Liver (tissue), 9 donors: ENCODE data around the gene CAMSAP1. TPM values are rescaled to one million over a fixed set of nuclear protein-coding genes. Genes with fewer than 3 reads are reported as not detected.
"Not testable (repeated sequence)": the region's sequence is repeated elsewhere in the genome, so short reads cannot be mapped to it uniquely, and the experiment has no call there.

Experiments
- DNase-seq: peaks from one replicate; pipeline ENCODE4 v3.0.0-alpha.2; 2017; ENCODE audit warnings: low spot score
- H3K27ac ChIP-seq, 2 donors: one replicate each; pipeline ENCODE4 v1.7.0; 2013; ENCODE audit warnings: inconsistent platforms in 2 of 2, low read length in 2 of 2, control low read depth in 1 of 2, low read depth in 1 of 2, mild to moderate bottlenecking in 1 of 2
- H3K27me3 ChIP-seq, 4 donors: one replicate each; pipeline versions ENCODE4 v1.6.1 to v1.7.0; 2013; ENCODE audit warnings: low read length in 3 of 4, inconsistent platforms in 1 of 4, mild to moderate bottlenecking in 1 of 4, moderate library complexity in 1 of 4; ENCODE audit not compliant: control insufficient read depth in 4 of 4, insufficient read depth in 4 of 4
- H3K36me3 ChIP-seq, 4 donors: one replicate each; pipeline versions ENCODE4 v1.6.1 to v1.7.0; 2013; ENCODE audit warnings: low read length in 3 of 4, mild to moderate bottlenecking in 3 of 4, low read depth in 1 of 4, moderate library complexity in 1 of 4; ENCODE audit not compliant: control insufficient read depth in 4 of 4, insufficient read depth in 3 of 4
- H3K4me1 ChIP-seq, 4 donors: one replicate each; pipeline versions ENCODE4 v1.6.1 to v1.7.0; 2013; ENCODE audit warnings: low read length in 3 of 4, mild to moderate bottlenecking in 3 of 4, moderate library complexity in 1 of 4; ENCODE audit not compliant: control insufficient read depth in 4 of 4, insufficient read depth in 4 of 4
- H3K4me3 ChIP-seq, 3 donors: one replicate each; pipeline versions ENCODE4 v1.6.1 to v1.7.0; 2013; ENCODE audit warnings: low read length in 3 of 3, control low read depth in 1 of 3, low read depth in 1 of 3, mild to moderate bottlenecking in 1 of 3
- H3K9ac ChIP-seq, 2 donors: one replicate each; pipeline ENCODE4 v1.7.0; 2013; ENCODE audit warnings: low read length in 2 of 2, mild to moderate bottlenecking in 2 of 2, moderate library complexity in 2 of 2, control low read depth in 1 of 2, low read depth in 1 of 2
- H3K9me3 ChIP-seq, 4 donors: one replicate each; pipeline versions ENCODE4 v1.6.1 to v1.7.0; 2013; ENCODE audit warnings: low read length in 3 of 4; ENCODE audit not compliant: control insufficient read depth in 4 of 4
- ATF3 ChIP-seq: IDR thresholded peaks from 2 replicates; pipeline ENCODE4 v1.6.1; 2016; ENCODE audit warnings: antibody characterized with exemption
- CTCF ChIP-seq: fragments of 150-350 bp; IDR thresholded peaks from 2 replicates; pipeline ENCODE4 v1.5.1; 2017; ENCODE audit warnings: improper control_type of control experiment, low read depth, low read length; ENCODE audit not compliant: missing input control
- EGR1 ChIP-seq, 2 donors: IDR thresholded peaks; 2 replicates each; pipeline ENCODE4 v1.6.1; 2016 to 2018; ENCODE audit warnings: antibody characterized with exemption in 2 of 2, low read depth in 2 of 2
- FOXA1 ChIP-seq: IDR thresholded peaks from 2 replicates; pipeline ENCODE4 v1.6.1; 2016; ENCODE audit warnings: antibody characterized with exemption
- FOXA2 ChIP-seq: IDR thresholded peaks from 2 replicates; pipeline ENCODE4 v1.6.1; 2016; ENCODE audit warnings: antibody characterized with exemption
- GABPA ChIP-seq, 2 donors: IDR thresholded peaks in 1 of 2; conservative IDR thresholded peaks in 1 of 2; 2 replicates each; pipeline ENCODE4 v1.6.1; 2016; ENCODE audit warnings: antibody characterized with exemption in 2 of 2, mild to moderate bottlenecking in 1 of 2, moderate library complexity in 1 of 2
- HNF4G ChIP-seq: IDR thresholded peaks from 2 replicates; pipeline ENCODE4 v1.6.1; 2016; ENCODE audit warnings: antibody characterized with exemption
- NR2F2 ChIP-seq: IDR thresholded peaks from 2 replicates; pipeline ENCODE4 v1.6.1; 2016; ENCODE audit warnings: antibody characterized with exemption
- REST ChIP-seq: IDR thresholded peaks from 2 replicates; pipeline ENCODE4 v1.6.1; 2016; ENCODE audit warnings: antibody characterized with exemption, mild to moderate bottlenecking
- RXRA ChIP-seq, 2 donors: IDR thresholded peaks; 2 replicates each; pipeline ENCODE4 v1.6.1; 2017 to 2018; ENCODE audit warnings: antibody characterized with exemption in 2 of 2, mild to moderate bottlenecking in 1 of 2
- SP1 ChIP-seq: IDR thresholded peaks from 2 replicates; pipeline ENCODE4 v1.6.1; 2018; ENCODE audit warnings: antibody characterized with exemption, mild to moderate bottlenecking
- TAF1 ChIP-seq: conservative IDR thresholded peaks from 2 replicates; pipeline ENCODE4 v1.6.1; 2016; ENCODE audit warnings: antibody characterized with exemption, mild to moderate bottlenecking
- YY1 ChIP-seq: IDR thresholded peaks from 2 replicates; pipeline ENCODE4 v1.6.1; 2016; ENCODE audit warnings: antibody characterized with exemption, mild to moderate bottlenecking
- ZBTB33 ChIP-seq: IDR thresholded peaks from 2 replicates; pipeline ENCODE4 v1.6.1; 2016; ENCODE audit warnings: antibody characterized with exemption
- WGBS: extraction: QIAGEN DNeasy Blood & Tissue Kit; methylation state at CpG from one replicate; pipeline ENCODE4 v1.1.7; 2013; 5-methylcytosine and 5-hydroxymethylcytosine counted together
- polyA plus RNA-seq, 2 donors: library from polyadenylated mRNA; stranded (reverse) in 1 of 2; unstranded in 1 of 2; fragments of 200-250 nt in 1 of 2; fragments of >200 nt in 1 of 2; fragmentation: Nextera tagmentation in 1 of 2; extraction: Ambion mirVana in 1 of 2; gene quantifications; one replicate each; pipeline versions ENCODE4 v1.2.1 to v1.2.3, GENCODE V29; 2013 to 2015
- total RNA-seq, 2 donors: library from RNA; depleted of rRNA; stranded (reverse); fragments of >200 nt; gene quantifications; one replicate each; pipeline ENCODE4 v1.2.3, GENCODE V29; 2014
- donor health status: healthy.
- donor health status: healthy.
- donor health status: healthy.
- donor health status: healthy.
- donor health status: healthy.

The CAMSAP1 gene
- total and polyA plus RNA-seq, 4 donors: 0.97 to 6.4 (median 5.1) TPM

- no peaks in the 10 kb centered on the region for H3K9me3 ChIP-seq
- no peaks in the 10 kb centered on the region for H3K4me1 ChIP-seq
- peaks cover 15 to 54% (median 36%) of the 10 kb centered on the region in 4 donors for H3K36me3 ChIP-seq
- 95% methylated on average over 18 of the region's 18 CpGs for WGBS
- H3K27ac ChIP-seq: no peak overlapping the region
- TF ChIP-seq CTCF (no peak), GABPA (IDR thresholded peaks at IDR 0.05 in 1 of 2, conservative IDR thresholded peaks at IDR 0.05 in 1 of 2) (no peak), RXRA (IDR thresholded peaks at IDR 0.05) (no peak), SP1 (no peak), ZBTB33 (no peak), EGR1 (IDR thresholded peaks at IDR 0.05; ENCODE audit: low read depth in 2 of 2) (no peak), TAF1 (no peak), REST (no peak), FOXA2 (no peak), FOXA1 (no peak), ATF3 (no peak), YY1 (no peak), HNF4G (no peak)
- no peak overlapping the region for H3K9ac ChIP-seq
- no peak overlapping the region for H3K4me3 ChIP-seq
- H3K27me3 ChIP-seq: no peaks in the 10 kb centered on the region
- no peak for DNase-seq
Measured at GRCh38 chr9:135945969-135946368, 38.6 kb upstream of the CAMSAP1 start.

GRCh38 chr9:135944444-135945252, 37.3 kb upstream of the CAMSAP1 start:
- peaks cover 15 to 51% (median 34%) of the 10 kb centered on the region in 4 donors for H3K36me3 ChIP-seq
- 94% methylated on average over 36 of the region's 36 CpGs for WGBS
- H3K4me1 ChIP-seq: no peaks in the 10 kb centered on the region
- no peak overlapping the region for H3K9ac ChIP-seq
- no peak overlapping the region for H3K27ac ChIP-seq
- no peak for DNase-seq
- no peaks in the 10 kb centered on the region for H3K9me3 ChIP-seq
- H3K27me3 ChIP-seq: no peaks in the 10 kb centered on the region
- TF ChIP-seq TAF1 (no peak), EGR1 (IDR thresholded peaks at IDR 0.05; ENCODE audit: low read depth in 2 of 2) (no peak), GABPA (IDR thresholded peaks at IDR 0.05 in 1 of 2, conservative IDR thresholded peaks at IDR 0.05 in 1 of 2) (no peak), HNF4G (no peak), YY1 (no peak), NR2F2 (no peak), ZBTB33 (no peak)
- H3K4me3 ChIP-seq: no peak overlapping the region

- not testable (repeated sequence) for H3K4me1 ChIP-seq, H3K9ac ChIP-seq, H3K9me3 ChIP-seq, H3K4me3 ChIP-seq, DNase-seq, H3K27ac ChIP-seq, H3K27me3 ChIP-seq
- peaks cover 15 to 56% (median 35%) of the 10 kb centered on the region in 4 donors for H3K36me3 ChIP-seq
- WGBS: 98% methylated on average over 6 of the region's 6 CpGs
Measured at GRCh38 chr9:135943604-135944003, 36.3 kb upstream of the CAMSAP1 start.
